ENCODE results near the gene FXR2.

GRCh38 chr17:7654832-7655540, 40.3 kb upstream of the FXR2 start:
- TF ChIP-seq SRF (IDR thresholded peaks at IDR 0.05; ENCODE audit: low read depth in 2 of 2, low read length in 2 of 2) (no peak), RELA (IDR thresholded peaks at IDR 0.05; ENCODE audit: borderline replicate concordance, partially characterized antibody) (no peak), RB1 (IDR thresholded peaks at IDR 0.05; ENCODE audit: borderline replicate concordance) (no peak), POLR2A (IDR thresholded peaks at IDR 0.05; ENCODE audit: low read depth, low read length) (no peak), ZNF384 (IDR thresholded peaks at IDR 0.05; ENCODE audit: borderline replicate concordance, low read depth, low read length) (no peak), CTCF (IDR thresholded peaks at IDR 0.05 in 2 of 3, conservative IDR thresholded peaks at IDR 0.05 in 1 of 3; ENCODE audit: control insufficient read depth in 2 of 3, extremely low read depth in 1 of 3, insufficient read depth in 1 of 3, low read depth in 3 of 3, low read length in 3 of 3) (no peak), HDAC6 (IDR thresholded peaks at IDR 0.05; ENCODE audit: unreplicated experiment) (no peak), BCL11A (IDR thresholded peaks at IDR 0.05; ENCODE audit: low read depth, low read length) (no peak), ETV6 (conservative IDR thresholded peaks at IDR 0.05 in 1 of 2, IDR thresholded peaks at IDR 0.05 in 1 of 2; ENCODE audit: borderline replicate concordance in 1 of 2, low read depth in 1 of 2) (no peak), ATF2 (IDR thresholded peaks at IDR 0.05; ENCODE audit: low read length) (no peak)
